Measurements from ENCODE around the gene NFILZ.
"Not testable (repeated sequence)": the region's sequence is repeated elsewhere in the genome, so short reads cannot be mapped to it uniquely, and the experiment has no call there.

The NFILZ gene

GRCh38 chr19:8611391-8611876 is 19.0 kb upstream of the NFILZ start:
- DNase-seq (ENCODE audit: low read depth): no peak

DNA sequence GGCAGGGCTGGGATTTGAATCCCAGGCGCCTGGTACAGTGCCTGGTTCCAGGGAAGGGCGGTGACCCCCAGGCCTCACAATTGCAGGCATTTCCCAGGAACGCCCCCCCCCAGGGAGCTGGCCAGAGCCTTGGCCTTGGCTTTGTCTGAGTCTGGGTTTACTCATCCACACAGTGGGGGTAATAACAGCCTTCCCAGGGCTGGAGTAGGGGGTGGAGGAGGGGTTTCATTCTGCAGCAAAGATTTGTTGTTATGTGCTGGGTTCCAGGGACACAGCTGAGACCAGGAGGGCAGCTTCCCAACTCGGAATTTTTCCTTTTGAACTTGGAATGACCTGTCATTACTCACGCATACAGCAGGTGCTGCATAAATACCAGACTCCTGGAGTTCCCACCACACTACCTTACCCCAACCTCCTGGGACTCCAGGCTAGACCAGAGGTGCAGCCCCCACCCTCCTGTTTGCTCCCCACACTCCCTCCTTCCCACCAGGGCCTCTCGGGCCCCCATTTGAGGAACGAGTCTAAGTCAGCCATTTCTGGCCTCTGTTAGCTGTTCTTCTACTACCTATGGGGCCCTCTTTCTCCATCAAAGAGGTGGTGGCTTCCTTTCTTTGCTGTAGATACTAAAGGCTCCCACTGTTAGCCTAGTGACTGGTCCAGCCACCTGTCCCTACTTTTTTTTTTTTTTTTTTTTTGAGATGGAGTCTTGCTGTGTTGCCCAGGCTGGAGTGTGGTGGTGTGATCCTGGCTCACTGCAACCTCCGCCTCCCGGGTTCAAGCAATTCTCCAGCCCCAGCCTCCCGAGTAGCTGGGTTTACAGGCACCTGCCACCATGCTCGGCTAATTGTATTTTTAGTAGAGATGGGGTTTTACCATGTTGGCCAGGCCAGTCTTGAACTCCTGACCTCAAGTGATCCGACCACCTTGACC is 18.3 kb upstream of the NFILZ start:
- DNase-seq (ENCODE audit: low read depth): peak; percentile 76

- no peak for DNase-seq (ENCODE audit: low read depth)
Measured at GRCh38 chr19:8612807-8613171, 17.6 kb upstream of the NFILZ start.

DNA sequence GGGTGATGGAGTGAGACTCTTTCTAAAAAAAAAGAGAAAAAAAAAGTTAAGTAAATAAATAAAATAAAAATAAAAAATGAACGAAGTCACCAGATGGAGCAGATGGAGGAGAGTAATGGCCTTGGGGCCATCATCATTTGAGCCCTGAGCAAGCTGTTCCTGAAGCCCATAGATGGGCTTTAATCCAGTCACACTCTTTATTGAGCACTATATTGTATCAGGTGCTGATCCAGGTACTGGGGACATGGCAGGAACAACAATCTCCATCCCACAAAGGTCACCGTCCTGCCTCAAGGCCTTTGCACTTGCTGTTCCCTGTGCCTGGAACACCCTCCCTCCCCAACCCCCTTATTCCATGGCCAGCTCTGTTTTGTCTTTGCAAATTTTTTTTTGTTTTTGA is 16.0 kb upstream of the NFILZ start:
- DNase-seq (ENCODE audit: low read depth): no peak

- no peak for DNase-seq (ENCODE audit: low read depth)
Measured at GRCh38 chr19:8615024-8615423, 15.4 kb upstream of the NFILZ start.

GRCh38 chr19:8615813-8616596 is 14.4 kb upstream of the NFILZ start:
- DNase-seq (ENCODE audit: low read depth): peak; percentile 54

GRCh38 chr19:8616861-8617260 is 13.6 kb upstream of the NFILZ start:
- DNase-seq (ENCODE audit: low read depth): no peak

DNA sequence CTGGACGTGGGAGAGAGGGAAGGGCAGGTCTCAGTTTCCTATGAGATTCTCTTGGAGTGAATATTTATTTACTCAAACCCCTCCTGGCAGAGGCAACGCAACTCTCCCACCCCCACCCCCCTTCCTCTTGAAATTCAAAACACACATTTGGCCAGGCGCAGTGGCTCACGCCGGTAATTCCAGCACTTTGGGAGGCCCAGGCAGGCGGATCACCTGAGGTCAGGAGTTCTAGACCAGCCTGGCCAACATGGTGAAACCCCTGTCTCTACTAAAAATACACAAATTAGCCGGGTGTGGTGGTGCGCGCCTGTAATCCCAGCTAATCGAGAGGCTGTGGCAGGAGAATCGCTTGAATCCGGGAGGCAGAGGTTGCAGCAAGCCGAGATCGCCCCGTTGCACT is 13.1 kb upstream of the NFILZ start:
- DNase-seq (ENCODE audit: low read depth): not testable (repeated sequence)

DNA sequence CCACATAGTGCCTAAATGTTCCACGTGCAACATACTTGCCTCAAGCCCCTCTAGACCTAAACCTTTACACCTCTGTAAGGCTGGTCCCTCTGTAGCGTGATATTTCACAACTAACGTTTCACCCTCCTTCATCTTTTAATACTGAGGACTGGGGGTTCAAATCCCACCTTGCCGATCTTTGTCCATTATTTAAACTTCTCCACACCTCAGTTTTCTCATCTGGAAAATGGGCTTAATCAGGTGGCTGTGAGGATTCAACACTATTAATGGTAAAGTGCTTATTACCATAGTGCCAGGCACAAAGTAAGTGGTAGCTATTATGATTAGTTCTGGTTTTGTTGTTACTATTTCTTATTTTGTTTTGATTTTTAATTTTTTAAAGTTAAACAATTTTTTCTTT is 12.4 kb upstream of the NFILZ start:
- no peak for DNase-seq (ENCODE audit: low read depth)

- DNase-seq (ENCODE audit: low read depth): peak; percentile 21
Measured at GRCh38 chr19:8618751-8619150, 11.7 kb upstream of the NFILZ start.

DNA sequence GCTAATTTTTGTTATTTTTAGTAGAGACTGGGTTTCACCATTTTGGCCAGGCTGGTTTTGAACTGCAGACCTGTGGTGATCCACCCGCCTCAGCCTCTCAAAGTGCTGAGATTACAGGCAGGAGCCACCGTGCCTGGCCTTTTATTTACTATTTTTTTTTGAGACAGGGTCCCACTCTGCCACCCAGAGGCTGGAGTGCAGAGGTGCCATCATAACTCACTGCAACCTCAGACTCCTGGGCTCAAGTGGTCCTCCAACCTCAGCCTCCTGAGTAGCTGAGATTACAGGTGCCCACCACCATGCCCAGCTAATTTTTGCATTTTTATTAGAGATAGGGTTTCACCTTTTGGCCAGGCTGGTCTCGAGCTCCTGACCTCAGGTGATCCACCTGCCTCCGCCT is 7.5 kb upstream of the NFILZ start:
- not testable (repeated sequence) for DNase-seq (ENCODE audit: low read depth)

- DNase-seq (ENCODE audit: low read depth): no peak
Measured at GRCh38 chr19:8626842-8627241, 3.6 kb upstream of the NFILZ start.

GRCh38 chr19:8629184-8629583 is 1.2 kb upstream of the NFILZ start:
- no peak for DNase-seq (ENCODE audit: low read depth)

DNA sequence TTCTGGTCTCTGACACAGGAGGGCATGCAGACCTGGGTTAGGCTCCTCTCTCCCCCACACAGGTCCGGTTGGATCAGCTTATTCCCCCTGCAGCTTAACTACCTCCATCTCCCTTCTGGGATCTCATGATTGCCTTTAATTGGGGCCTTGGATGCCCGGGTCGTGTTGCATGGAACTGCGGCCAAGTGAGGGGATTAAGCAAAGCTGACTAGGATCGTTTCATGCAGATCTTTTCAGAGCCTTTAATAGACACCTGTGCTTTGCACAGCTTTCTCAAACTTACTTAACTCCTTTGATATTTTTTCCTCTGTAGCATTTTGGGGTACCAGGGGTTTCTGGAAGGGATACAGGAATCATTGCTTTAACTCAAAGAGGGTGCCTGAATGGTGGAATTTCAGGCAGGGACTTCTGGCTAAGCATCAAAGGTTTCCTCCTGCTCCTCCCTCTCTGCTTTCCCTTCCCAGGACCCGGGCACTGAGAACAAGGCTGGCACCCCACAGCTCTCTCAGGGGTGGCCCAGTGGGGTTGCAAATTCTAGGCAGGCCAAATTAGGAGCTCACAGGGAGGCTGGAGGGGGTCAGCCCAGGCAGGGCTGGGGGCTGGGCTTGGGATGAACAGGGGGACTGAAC is 477 bp downstream of the NFILZ start:
- DNase-seq (ENCODE audit: low read depth): no peak

DNA sequence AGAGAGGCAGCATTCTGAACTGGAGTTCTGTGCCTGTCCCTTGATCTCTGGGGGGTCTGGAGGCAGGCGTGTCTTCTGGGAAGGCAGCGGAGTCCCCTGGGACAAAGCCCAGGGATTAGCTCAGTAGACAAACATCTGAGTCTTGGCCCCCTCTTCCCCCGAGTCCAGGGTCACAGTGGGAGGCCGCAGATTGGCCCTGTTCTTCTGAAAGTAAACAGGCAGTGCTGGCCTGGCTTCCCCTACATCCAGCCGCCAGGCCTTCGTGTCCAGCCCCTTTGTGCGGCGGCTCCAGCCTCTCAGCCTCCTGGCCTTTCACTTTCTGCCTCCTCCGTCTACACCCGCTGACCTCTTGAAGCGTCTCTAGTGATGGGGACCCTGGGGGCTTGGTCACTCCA is 989 bp downstream of the NFILZ start:
- DNase-seq (ENCODE audit: low read depth): peak; percentile 32

GRCh38 chr19:8635422-8635821 is 5.0 kb downstream of the NFILZ start:
- DNase-seq (ENCODE audit: low read depth): no peak

- not testable (repeated sequence) for DNase-seq (ENCODE audit: low read depth)
Measured at GRCh38 chr19:8637070-8637469, 6.6 kb downstream of the NFILZ start.

DNA sequence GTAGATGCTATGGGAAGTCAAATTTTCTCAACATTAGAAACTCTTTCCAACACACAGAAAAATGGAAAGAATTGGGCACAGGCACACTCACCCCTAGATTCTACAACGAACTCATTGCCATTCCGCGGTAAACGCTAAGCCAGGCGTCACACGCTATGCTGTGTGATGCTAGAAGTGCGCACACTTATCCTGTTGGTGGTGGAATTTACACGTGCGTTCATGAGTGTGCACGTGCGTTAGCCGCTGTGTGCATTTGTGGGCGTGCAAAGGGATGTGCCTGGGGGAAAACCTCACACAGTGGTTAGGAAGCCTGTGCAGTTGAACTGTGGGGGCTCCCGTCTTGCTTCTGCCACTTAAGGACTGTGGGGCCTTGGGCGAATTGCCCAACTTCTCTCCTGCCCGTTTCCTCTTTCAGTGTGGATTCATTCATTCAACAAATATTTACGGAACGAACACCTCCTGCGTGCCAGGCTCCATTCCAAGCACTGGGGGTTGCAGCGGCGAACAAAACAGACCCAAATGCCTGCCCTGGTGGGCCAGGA is 7.7 kb downstream of the NFILZ start:
- peak; percentile 44 for DNase-seq (ENCODE audit: low read depth)

GRCh38 chr19:8639821-8640401 is 9.5 kb downstream of the NFILZ start:
- no peak for DNase-seq (ENCODE audit: low read depth)

GRCh38 chr19:8640402-8641004 is 10.1 kb downstream of the NFILZ start:
- DNase-seq (ENCODE audit: low read depth): no peak

DNA sequence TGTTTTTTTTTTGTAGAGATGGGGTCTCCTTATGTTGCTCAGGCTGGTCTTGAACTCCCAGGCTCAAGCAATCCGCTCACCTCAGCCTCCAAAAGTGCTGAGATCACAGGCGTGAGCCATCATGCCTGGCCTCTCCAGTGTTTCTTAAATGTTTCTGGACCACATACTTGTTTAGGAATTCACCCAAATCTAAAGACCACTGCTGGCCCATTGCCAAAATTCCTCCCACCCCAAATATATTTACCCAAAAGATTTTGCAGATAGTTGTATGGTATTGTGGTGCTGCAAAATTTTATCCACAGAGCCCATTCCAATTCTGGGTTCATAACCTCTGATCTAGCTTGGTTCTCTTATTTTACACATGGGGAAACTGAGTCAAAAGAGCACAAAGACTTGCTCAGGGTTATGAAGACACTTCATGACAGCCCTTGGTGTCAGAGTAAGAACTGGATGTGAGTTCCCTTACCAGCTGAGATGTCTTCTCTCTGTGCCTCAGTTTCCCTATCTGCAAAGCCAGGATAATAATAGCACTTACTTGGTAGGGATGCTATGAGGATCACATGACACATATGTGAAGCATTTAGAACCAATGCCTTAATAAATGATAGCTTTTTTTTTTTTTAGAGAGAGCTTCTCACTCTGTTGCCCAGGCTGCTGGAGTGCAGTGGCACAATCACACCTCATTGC is 10.9 kb downstream of the NFILZ start:
- no peak for DNase-seq (ENCODE audit: low read depth)
